Measurements from ENCODE around the gene EYA2.

- TF ChIP-seq, protein P1, sequence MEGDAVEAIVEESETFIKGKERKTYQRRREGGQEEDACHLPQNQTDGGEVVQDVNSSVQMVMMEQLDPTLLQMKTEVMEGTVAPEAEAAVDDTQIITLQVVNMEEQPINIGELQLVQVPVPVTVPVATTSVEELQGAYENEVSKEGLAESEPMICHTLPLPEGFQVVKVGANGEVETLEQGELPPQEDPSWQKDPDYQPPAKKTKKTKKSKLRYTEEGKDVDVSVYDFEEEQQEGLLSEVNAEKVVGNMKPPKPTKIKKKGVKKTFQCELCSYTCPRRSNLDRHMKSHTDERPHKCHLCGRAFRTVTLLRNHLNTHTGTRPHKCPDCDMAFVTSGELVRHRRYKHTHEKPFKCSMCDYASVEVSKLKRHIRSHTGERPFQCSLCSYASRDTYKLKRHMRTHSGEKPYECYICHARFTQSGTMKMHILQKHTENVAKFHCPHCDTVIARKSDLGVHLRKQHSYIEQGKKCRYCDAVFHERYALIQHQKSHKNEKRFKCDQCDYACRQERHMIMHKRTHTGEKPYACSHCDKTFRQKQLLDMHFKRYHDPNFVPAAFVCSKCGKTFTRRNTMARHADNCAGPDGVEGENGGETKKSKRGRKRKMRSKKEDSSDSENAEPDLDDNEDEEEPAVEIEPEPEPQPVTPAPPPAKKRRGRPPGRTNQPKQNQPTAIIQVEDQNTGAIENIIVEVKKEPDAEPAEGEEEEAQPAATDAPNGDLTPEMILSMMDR (IDR thresholded peaks at IDR 0.05), result no peak
- no peak for TF ChIP-seq EZH2 (IDR thresholded peaks at IDR 0.05; ENCODE audit: borderline replicate concordance, insufficient read depth, low read depth, low read length, poor library complexity, severe bottlenecking)
Observed at GRCh38 chr20:47228654-47229053, 334.0 kb downstream of the EYA2 start.

Measured in B cell (primary cell).